Measurements from ENCODE around the gene PASD1. TPM values are rescaled to one million over a fixed set of nuclear protein-coding genes. Genes with fewer than 3 reads are reported as not detected.

The PASD1 gene
- total RNA-seq, 1 donor from 2014 or later = not detected

DNA sequence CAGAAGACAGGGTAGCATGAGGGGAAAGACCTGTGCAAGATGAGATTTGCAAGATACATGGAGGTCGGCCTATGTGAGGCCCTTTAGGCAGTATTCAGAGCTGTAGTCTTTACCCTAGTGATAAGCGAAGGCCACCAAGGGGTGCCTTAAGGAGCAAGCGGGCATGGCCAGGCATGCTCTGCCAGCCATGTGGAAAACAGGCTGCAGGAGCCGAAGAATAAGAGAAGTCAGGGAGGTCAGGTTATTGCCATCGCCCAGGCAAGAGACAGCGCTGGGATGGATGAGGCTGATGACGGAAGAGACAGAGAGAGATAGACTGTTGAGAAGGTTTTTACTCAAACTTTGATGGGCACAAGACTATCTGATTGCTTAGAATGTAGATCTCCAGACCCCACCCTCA lies 145.3 kb downstream of the PASD1 start:
- DNase-seq = no peak
- no peak for ATAC-seq (ENCODE audit: low read depth)
- H3K27ac Mint-ChIP-seq = no peak overlapping the region
- H3K36me3 Mint-ChIP-seq (ENCODE audit: low read depth) = no peaks in the 10 kb centered on the region
- intact Hi-C loops (cut with micrococcal nuclease) = no loop called here
- H3K4me3 Mint-ChIP-seq = no peak overlapping the region
- H3K27me3 Mint-ChIP-seq = no peaks in the 10 kb centered on the region
- TF ChIP-seq, protein P1, sequence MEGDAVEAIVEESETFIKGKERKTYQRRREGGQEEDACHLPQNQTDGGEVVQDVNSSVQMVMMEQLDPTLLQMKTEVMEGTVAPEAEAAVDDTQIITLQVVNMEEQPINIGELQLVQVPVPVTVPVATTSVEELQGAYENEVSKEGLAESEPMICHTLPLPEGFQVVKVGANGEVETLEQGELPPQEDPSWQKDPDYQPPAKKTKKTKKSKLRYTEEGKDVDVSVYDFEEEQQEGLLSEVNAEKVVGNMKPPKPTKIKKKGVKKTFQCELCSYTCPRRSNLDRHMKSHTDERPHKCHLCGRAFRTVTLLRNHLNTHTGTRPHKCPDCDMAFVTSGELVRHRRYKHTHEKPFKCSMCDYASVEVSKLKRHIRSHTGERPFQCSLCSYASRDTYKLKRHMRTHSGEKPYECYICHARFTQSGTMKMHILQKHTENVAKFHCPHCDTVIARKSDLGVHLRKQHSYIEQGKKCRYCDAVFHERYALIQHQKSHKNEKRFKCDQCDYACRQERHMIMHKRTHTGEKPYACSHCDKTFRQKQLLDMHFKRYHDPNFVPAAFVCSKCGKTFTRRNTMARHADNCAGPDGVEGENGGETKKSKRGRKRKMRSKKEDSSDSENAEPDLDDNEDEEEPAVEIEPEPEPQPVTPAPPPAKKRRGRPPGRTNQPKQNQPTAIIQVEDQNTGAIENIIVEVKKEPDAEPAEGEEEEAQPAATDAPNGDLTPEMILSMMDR (IDR thresholded peaks at IDR 0.05) = no peak
- no peaks in the 10 kb centered on the region for H3K9me3 Mint-ChIP-seq
- POLR2A ChIA-PET = no interaction called here
- CTCF ChIA-PET = no interaction called here
- no peaks in the 10 kb centered on the region for H3K4me1 Mint-ChIP-seq

DNA sequence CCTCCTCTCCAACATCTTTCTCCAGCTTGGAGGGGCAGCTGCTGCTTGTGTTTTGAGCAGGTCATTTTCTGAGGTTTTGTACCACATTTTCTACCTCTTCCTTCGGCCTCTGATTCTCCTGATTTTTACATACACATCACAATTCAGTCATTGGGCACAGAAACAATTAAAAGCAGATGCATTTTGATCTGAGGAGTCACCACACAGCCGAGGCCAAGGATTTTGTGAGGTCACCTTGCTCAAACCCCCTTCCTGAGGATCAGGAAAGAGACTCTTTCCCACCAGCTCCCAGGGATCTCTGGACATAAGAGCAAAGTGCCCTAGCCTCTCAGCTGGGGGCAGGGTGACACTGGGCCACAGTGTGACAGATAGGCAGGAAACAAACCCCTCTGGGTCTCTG lies 147.0 kb downstream of the PASD1 start:
- ATAC-seq (ENCODE audit: low read depth) = no peak
- Mint-ChIP-seq H3K4me3 (no peak overlapping the region), H3K27me3 (no peaks in the 10 kb centered on the region), H3K9me3 (no peaks in the 10 kb centered on the region), H3K4me1 (no peaks in the 10 kb centered on the region), H3K36me3 (ENCODE audit: low read depth) (no peaks in the 10 kb centered on the region), H3K27ac (no peak overlapping the region)
- CTCF ChIA-PET = no interaction called here
- no peak for DNase-seq
- intact Hi-C loops (cut with micrococcal nuclease) = no loop called here
- POLR2A ChIA-PET = no interaction called here
- TF ChIP-seq, protein P1 (IDR thresholded peaks at IDR 0.05) = no peak

DNA sequence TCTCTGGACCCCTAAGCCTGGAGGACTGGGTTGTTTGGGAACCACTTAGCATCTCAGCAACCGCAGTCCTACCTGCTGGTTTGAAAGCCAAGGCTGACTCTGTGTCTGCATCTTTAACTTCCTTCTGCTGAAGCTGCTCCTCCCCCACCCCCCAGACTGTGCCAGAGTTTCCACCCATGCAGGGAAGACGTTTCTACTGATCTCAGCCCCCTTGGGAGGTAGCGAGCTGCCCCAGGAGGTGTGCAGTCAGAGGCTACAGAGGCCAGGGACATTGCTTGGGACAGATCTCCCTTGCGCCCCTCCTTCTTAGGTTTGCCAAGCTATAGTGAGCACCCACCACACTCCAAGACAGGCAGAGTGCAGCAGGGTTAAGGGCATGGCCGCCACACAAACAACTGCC lies 147.7 kb downstream of the PASD1 start:
- intact Hi-C loops (cut with micrococcal nuclease) = no loop called here
- H3K4me3 Mint-ChIP-seq = no peak overlapping the region
- DNase-seq = no peak
- H3K36me3 Mint-ChIP-seq (ENCODE audit: low read depth) = no peaks in the 10 kb centered on the region
- TF ChIP-seq, protein P1 (IDR thresholded peaks at IDR 0.05) = no peak
- ChIA-PET POLR2A (no interaction called here), CTCF (no interaction called here)
- no peaks in the 10 kb centered on the region for H3K9me3 Mint-ChIP-seq
- no peaks in the 10 kb centered on the region for H3K4me1 Mint-ChIP-seq
- no peak overlapping the region for H3K27ac Mint-ChIP-seq
- no peaks in the 10 kb centered on the region for H3K27me3 Mint-ChIP-seq
- no peak for ATAC-seq (ENCODE audit: low read depth)

DNA sequence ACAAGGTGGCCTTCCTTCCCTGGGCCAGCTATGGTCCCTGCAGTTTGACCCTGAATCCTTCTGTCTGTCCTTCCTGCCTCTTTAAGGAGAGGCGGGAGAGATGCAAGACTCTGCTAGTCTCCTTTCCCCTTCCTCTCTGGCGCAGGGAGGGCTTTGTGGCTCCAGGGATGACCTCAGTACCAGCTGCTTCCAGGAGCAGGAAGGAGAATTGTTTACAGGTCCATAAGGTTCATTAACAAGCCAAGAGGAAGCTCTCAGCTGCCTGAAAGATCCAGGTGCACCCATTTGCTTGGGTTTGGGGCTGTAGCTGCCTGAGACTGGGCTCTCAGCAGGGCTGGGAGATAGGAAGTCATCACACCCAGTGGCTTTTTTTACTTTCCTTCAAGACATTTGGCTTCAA lies 148.3 kb downstream of the PASD1 start:
- H3K27ac Mint-ChIP-seq = no peak overlapping the region
- no peaks in the 10 kb centered on the region for H3K27me3 Mint-ChIP-seq
- ChIA-PET CTCF (no interaction called here), POLR2A (no interaction called here)
- intact Hi-C loops (cut with micrococcal nuclease) = no loop called here
- no peaks in the 10 kb centered on the region for H3K4me1 Mint-ChIP-seq
- H3K4me3 Mint-ChIP-seq = no peak overlapping the region
- H3K9me3 Mint-ChIP-seq = no peaks in the 10 kb centered on the region
- TF ChIP-seq, protein P1 (IDR thresholded peaks at IDR 0.05) = no peak
- DNase-seq = no peak
- no peaks in the 10 kb centered on the region for H3K36me3 Mint-ChIP-seq (ENCODE audit: low read depth)
- no peak for ATAC-seq (ENCODE audit: low read depth)

DNA sequence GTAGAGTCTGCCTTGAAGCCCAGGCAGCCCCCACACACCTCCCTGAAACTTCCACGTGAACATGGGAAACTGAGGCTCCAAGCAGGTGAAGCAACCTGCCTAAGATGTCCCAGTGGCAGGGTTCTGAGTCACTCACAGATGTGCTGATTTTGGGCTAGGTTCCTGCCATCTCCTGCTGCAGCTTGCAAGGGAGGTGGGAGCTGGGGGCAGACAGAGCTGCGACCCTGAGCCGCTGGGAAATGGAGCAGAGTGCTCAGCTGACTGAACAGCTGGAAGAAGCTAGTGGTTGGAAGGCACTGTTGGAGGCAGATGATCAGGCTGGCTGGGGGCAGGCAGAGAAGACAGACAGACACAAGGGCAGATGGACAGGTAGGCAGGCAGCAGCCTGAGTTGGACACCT lies 148.8 kb downstream of the PASD1 start:
- no peak for DNase-seq
- no peaks in the 10 kb centered on the region for H3K4me1 Mint-ChIP-seq
- no peak for ATAC-seq (ENCODE audit: low read depth)
- ChIA-PET CTCF (no interaction called here), POLR2A (no interaction called here)
- intact Hi-C loops (cut with micrococcal nuclease) = no loop called here
- no peak overlapping the region for H3K4me3 Mint-ChIP-seq
- no peaks in the 10 kb centered on the region for H3K36me3 Mint-ChIP-seq (ENCODE audit: low read depth)
- TF ChIP-seq, protein P1 (IDR thresholded peaks at IDR 0.05) = no peak
- H3K27ac Mint-ChIP-seq = no peak overlapping the region
- no peaks in the 10 kb centered on the region for H3K9me3 Mint-ChIP-seq
- no peaks in the 10 kb centered on the region for H3K27me3 Mint-ChIP-seq
